HCT116 (cell line): Measurements from ENCODE around the gene ACCSL. TPM values are rescaled to one million over a fixed set of nuclear protein-coding genes. Genes with fewer than 3 reads are reported as not detected.
A peak's percentile ranks its signal among the peaks of the same experiment; 100 is the strongest.

ENCODE experiments used
- ATAC-seq: fragments of 200-7000 bp; cut with Tn5 transposase; 2 replicates; pipeline ENCODE4 v1.9.1; 2020; ENCODE audit warnings: mild to moderate bottlenecking, moderate library complexity
- BruUV-seq: library from RNA; stranded (reverse); fragments of 400-500 nt; replicated peaks from 2 replicates; lab custom pipeline; 2021; lab: Mats Ljungman, UMichigan
- CTCF ChIA-PET: fragments of 300-600 bp; sonication (Branson Sonifier 250); formaldehyde crosslinking; loops from one replicate; lab custom pipeline; 2021; ENCODE audit warnings: antibody characterized with exemption; lab: Charles Lee
- POLR2A ChIA-PET: fragments of 300-600, 350-600 bp; sonication (Branson Sonifier 250); formaldehyde crosslinking; loops from one replicate; lab custom pipeline; 2021; ENCODE audit warnings: antibody characterized with exemption; lab: Charles Lee
- RAD21 ChIA-PET, 2 experiments: fragments of 300-600 bp; sonication (Branson Sonifier 250); formaldehyde crosslinking; loops; one replicate each; lab custom pipeline; 2023; ENCODE audit warnings: low total read pairs in 2 of 2; ENCODE audit not compliant: uncharacterized antibody in 2 of 2, unreplicated experiment in 2 of 2, low non-redundant PET in 1 of 2; lab: Charles Lee
- DNase-seq: peaks from one replicate; pipeline ENCODE4 v3.0.0-alpha.2; 2010; ENCODE audit warnings: low read depth, low spot score
- H2AFZ ChIP-seq: fragments of 200-600 bp; shearing (Covaris generic), sonication (generic); 2 replicates; pipeline ENCODE4 v1.6.1; 2017; ENCODE audit warnings: low read depth, mixed run types, mixed read lengths, antibody characterized with exemption, low read length; ENCODE audit not compliant: poor library complexity, severe bottlenecking
- H3K27ac ChIP-seq: 2 replicates; pipeline ENCODE4 v1.5.1; 2012; ENCODE audit warnings: low read depth, low read length
- H3K27me3 ChIP-seq: fragments of 200-600 bp; sonication (generic); 2 replicates; pipeline ENCODE4 v1.6.1; 2016; ENCODE audit warnings: mixed run types, low read length, mixed read lengths; ENCODE audit not compliant: insufficient read depth
- H3K36me3 ChIP-seq, 2 experiments: fragments of 200-500 bp in 1 of 2; fragments of 200-600 bp in 1 of 2; sonication (Bioruptor generic) in 1 of 2; sonication (generic) in 1 of 2; 2 replicates each; pipeline versions ENCODE4 v1.5.1 to v1.6.1; 2014 to 2016; ENCODE audit warnings: low read length in 2 of 2, inconsistent platforms in 1 of 2, mixed read lengths in 1 of 2, mixed run types in 1 of 2; ENCODE audit not compliant: insufficient read depth in 2 of 2, control insufficient read depth in 1 of 2
- H3K4me1 ChIP-seq, 2 experiments: fragments of 200-600 bp in 1 of 2; sonication (generic) in 1 of 2; 2 replicates each; pipeline versions ENCODE4 v1.5.1 to v1.6.1; 2012 to 2017; ENCODE audit warnings: low read length in 2 of 2, inconsistent platforms in 1 of 2, mild to moderate bottlenecking in 1 of 2, mixed read lengths in 1 of 2, mixed run types in 1 of 2, moderate library complexity in 1 of 2; ENCODE audit not compliant: insufficient read depth in 2 of 2, control insufficient read depth in 1 of 2
- H3K4me2 ChIP-seq: fragments of 200-600 bp; sonication (generic); 2 replicates; pipeline ENCODE4 v1.6.1; 2017; ENCODE audit warnings: mixed run types, low read length, mixed read lengths
- H3K4me3 ChIP-seq, 2 experiments: fragments of 200-600 bp in 1 of 2; sonication (generic) in 1 of 2; replicated peaks in 1 of 2; 2 replicates each; pipeline ENCODE4 v1.5.1; 2011 to 2016; ENCODE audit warnings: low read length in 2 of 2, control low read depth in 1 of 2, low read depth in 1 of 2, mild to moderate bottlenecking in 1 of 2, mixed read lengths in 1 of 2, mixed run types in 1 of 2
- H3K79me2 ChIP-seq: fragments of 200-600 bp; sonication (generic); 2 replicates; pipeline ENCODE4 v1.6.1; 2017; ENCODE audit warnings: mild to moderate bottlenecking, mixed run types, low read length, moderate library complexity, mixed read lengths; ENCODE audit not compliant: insufficient read depth
- H3K9ac ChIP-seq: fragments of 200-600 bp; sonication (generic); 2 replicates; pipeline ENCODE4 v1.6.1; 2016; ENCODE audit warnings: low read length, mixed read lengths
- H3K9me2 ChIP-seq: fragments of 200-600 bp; sonication (generic), shearing (Covaris generic); 2 replicates; pipeline ENCODE4 v1.6.1; 2017; ENCODE audit warnings: mixed run types, mild to moderate bottlenecking, moderate library complexity; ENCODE audit not compliant: insufficient read depth
- H3K9me3 ChIP-seq, 2 experiments: fragments of 200-500 bp in 1 of 2; fragments of 200-600 bp in 1 of 2; sonication (Bioruptor generic) in 1 of 2; sonication (generic) in 1 of 2; 2 replicates each; pipeline ENCODE4 v1.6.1; 2014 to 2017; ENCODE audit warnings: low read length in 2 of 2, mixed read lengths in 2 of 2, inconsistent platforms in 1 of 2, low read depth in 1 of 2, mild to moderate bottlenecking in 1 of 2, mixed run types in 1 of 2, moderate library complexity in 1 of 2; ENCODE audit not compliant: control insufficient read depth in 1 of 2, insufficient read depth in 1 of 2
- H4K20me1 ChIP-seq: fragments of 200-600 bp; sonication (generic), shearing (Covaris generic); 2 replicates; pipeline ENCODE4 v1.6.1; 2017; ENCODE audit warnings: mixed run types, mild to moderate bottlenecking, moderate library complexity; ENCODE audit not compliant: insufficient read depth
- CBX3 ChIP-seq: IDR thresholded peaks from 2 replicates; pipeline ENCODE4 v1.6.1; 2012; ENCODE audit warnings: low read depth
- CEBPB ChIP-seq: IDR thresholded peaks from 2 replicates; pipeline ENCODE4 v1.6.1; 2012; ENCODE audit warnings: low read depth
- EGR1 ChIP-seq: IDR thresholded peaks from 2 replicates; pipeline ENCODE4 v1.6.1; 2012; ENCODE audit warnings: low read depth
- ELF1 ChIP-seq: IDR thresholded peaks from 2 replicates; pipeline ENCODE4 v1.6.1; 2012; ENCODE audit warnings: low read depth, borderline replicate concordance
- EZH2 ChIP-seq: fragments of 200-600 bp; sonication (generic); IDR thresholded peaks from 2 replicates; pipeline ENCODE4 v1.6.1; 2017; ENCODE audit warnings: antibody characterized with exemption, mixed run types
- EZH2phosphoT487 ChIP-seq: fragments of 200-600 bp; IDR thresholded peaks from 2 replicates; pipeline ENCODE4 v1.6.1; 2018; ENCODE audit warnings: antibody characterized with exemption, borderline replicate concordance
- JUND ChIP-seq: IDR thresholded peaks from 2 replicates; pipeline ENCODE4 v1.6.1; 2012
- POLR2AphosphoS5 ChIP-seq: IDR thresholded peaks from 2 replicates; pipeline ENCODE4 v1.6.1; 2011; ENCODE audit warnings: mild to moderate bottlenecking, low read depth, low read length, moderate library complexity
- RAD21 ChIP-seq: IDR thresholded peaks from 2 replicates; pipeline ENCODE4 v1.6.1; 2012; ENCODE audit warnings: low read depth, mild to moderate bottlenecking
- SIN3A ChIP-seq: IDR thresholded peaks from 2 replicates; pipeline ENCODE4 v1.6.1; 2012; ENCODE audit warnings: low read depth
- SP1 ChIP-seq: IDR thresholded peaks from 2 replicates; pipeline ENCODE4 v1.6.1; 2012; ENCODE audit warnings: low read depth
- YY1 ChIP-seq: IDR thresholded peaks from 2 replicates; pipeline ENCODE4 v1.6.1; 2011; ENCODE audit warnings: low read length, low read depth, moderate library complexity, mild to moderate bottlenecking; ENCODE audit not compliant: insufficient replicate concordance; ENCODE audit errors: extremely low read depth
- ZFX ChIP-seq: fragments of 450-650 bp; IDR thresholded peaks from 2 replicates; pipeline ENCODE4 v1.6.1; 2017
- intact Hi-C: fragments of 100-400 bp; cut with micrococcal nuclease; formaldehyde crosslinking; loops from 2 replicates; pipeline ENCODE4 v1.10.0; 2022
- total RNA-seq: library from RNA; stranded (reverse); gene quantifications from one replicate; pipeline ENCODE4 v1.2.1, GENCODE V29; 2021; ENCODE audit not compliant: unreplicated experiment
- TF ChIP-seq, protein P1 (sequence below): IDR thresholded peaks from 2 replicates; pipeline ENCODE4 v1.6.1; 2012
- TF ChIP-seq, protein P2 (sequence below): IDR thresholded peaks from 2 replicates; pipeline ENCODE4 v1.6.1; 2012
- TF ChIP-seq, protein P3 (sequence below), 3 experiments: fragments of 200-600 bp in 1 of 3; sonication (generic) in 1 of 3; IDR thresholded peaks in 2 of 3; conservative IDR thresholded peaks in 1 of 3; 2 replicates each; pipeline ENCODE4 v1.5.1; 2012 to 2017; ENCODE audit warnings: low read depth in 2 of 3, low read length in 2 of 3, antibody characterized with exemption in 1 of 3, borderline replicate concordance in 1 of 3, control low read depth in 1 of 3, mild to moderate bottlenecking in 1 of 3, mixed read lengths in 1 of 3, mixed run types in 1 of 3, moderate library complexity in 1 of 3; ENCODE audit not compliant: insufficient read depth in 1 of 3
- TF ChIP-seq, protein P4 (sequence below): IDR thresholded peaks from 2 replicates; pipeline ENCODE4 v1.6.1; 2012; ENCODE audit warnings: low read depth

Gene ACCSL
- total RNA-seq, 1 experiment from 2014 or later = not detected

DNA sequence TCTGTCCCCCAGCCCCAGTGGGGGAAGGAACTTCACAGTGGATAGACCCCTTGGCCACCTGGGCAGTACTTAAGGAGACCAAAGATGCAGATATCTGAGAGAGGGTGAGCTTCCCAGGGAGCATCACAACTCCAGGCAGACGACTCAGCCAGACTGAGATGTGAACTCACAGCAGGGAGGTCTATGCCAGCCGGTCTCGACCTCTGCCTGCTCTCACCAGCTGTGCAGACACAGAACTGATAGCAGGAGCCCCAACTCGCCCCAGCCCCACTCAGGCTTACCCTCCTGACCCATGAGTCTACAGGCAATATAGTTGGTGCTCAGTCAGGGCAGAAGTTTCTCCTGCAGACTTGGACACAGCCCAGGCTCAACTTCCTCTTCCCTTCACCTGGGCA lies 29.7 kb upstream of the ACCSL start:
- no peak overlapping the region for H3K9ac ChIP-seq
- H3K9me3 ChIP-seq = no peaks in the 10 kb centered on the region
- RAD21 ChIA-PET = interaction anchor here in 1 of 2 experiments (0.6 kb wide), 1 partner anchor 29 kb away, joined by 3 read pairs; no protein-coding TSS in a partner anchor
- H3K36me3 ChIP-seq = no peaks in the 10 kb centered on the region
- no TSS peak for BruUV-seq
- H2AFZ ChIP-seq = no peak overlapping the region
- ATAC-seq (peak; percentile 27; the same call in 1 of the 2 replicates), DNase-seq (no peak)
- no peak overlapping the region for H3K4me3 ChIP-seq
- H3K27me3 ChIP-seq = no peaks in the 10 kb centered on the region
- CTCF ChIA-PET = no interaction called here
- no peaks in the 10 kb centered on the region for H3K9me2 ChIP-seq
- no peak overlapping the region for H3K27ac ChIP-seq
- POLR2A ChIA-PET = no interaction called here
- TF ChIP-seq SP1 = no peak
- TF ChIP-seq, protein P1, sequence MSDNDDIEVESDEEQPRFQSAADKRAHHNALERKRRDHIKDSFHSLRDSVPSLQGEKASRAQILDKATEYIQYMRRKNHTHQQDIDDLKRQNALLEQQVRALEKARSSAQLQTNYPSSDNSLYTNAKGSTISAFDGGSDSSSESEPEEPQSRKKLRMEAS = no peak
- TF ChIP-seq CBX3 = no peak
- no peak for TF ChIP-seq POLR2AphosphoS5
- no peak for TF ChIP-seq JUND
- TF ChIP-seq EZH2 = no peak
- TF ChIP-seq, protein P2, sequence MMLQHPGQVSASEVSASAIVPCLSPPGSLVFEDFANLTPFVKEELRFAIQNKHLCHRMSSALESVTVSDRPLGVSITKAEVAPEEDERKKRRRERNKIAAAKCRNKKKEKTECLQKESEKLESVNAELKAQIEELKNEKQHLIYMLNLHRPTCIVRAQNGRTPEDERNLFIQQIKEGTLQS = no peak
- TF ChIP-seq ELF1 = no peak
- TF ChIP-seq, protein P3, sequence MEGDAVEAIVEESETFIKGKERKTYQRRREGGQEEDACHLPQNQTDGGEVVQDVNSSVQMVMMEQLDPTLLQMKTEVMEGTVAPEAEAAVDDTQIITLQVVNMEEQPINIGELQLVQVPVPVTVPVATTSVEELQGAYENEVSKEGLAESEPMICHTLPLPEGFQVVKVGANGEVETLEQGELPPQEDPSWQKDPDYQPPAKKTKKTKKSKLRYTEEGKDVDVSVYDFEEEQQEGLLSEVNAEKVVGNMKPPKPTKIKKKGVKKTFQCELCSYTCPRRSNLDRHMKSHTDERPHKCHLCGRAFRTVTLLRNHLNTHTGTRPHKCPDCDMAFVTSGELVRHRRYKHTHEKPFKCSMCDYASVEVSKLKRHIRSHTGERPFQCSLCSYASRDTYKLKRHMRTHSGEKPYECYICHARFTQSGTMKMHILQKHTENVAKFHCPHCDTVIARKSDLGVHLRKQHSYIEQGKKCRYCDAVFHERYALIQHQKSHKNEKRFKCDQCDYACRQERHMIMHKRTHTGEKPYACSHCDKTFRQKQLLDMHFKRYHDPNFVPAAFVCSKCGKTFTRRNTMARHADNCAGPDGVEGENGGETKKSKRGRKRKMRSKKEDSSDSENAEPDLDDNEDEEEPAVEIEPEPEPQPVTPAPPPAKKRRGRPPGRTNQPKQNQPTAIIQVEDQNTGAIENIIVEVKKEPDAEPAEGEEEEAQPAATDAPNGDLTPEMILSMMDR (IDR thresholded peaks at IDR 0.05 in 2 of 3, conservative IDR thresholded peaks at IDR 0.05 in 1 of 3; ENCODE audit: borderline replicate concordance in 1 of 3, insufficient read depth in 1 of 3, low read depth in 2 of 3, low read length in 2 of 3) = no peak
- no peak for TF ChIP-seq YY1
- no peak for TF ChIP-seq ZFX
- TF ChIP-seq, protein P4, sequence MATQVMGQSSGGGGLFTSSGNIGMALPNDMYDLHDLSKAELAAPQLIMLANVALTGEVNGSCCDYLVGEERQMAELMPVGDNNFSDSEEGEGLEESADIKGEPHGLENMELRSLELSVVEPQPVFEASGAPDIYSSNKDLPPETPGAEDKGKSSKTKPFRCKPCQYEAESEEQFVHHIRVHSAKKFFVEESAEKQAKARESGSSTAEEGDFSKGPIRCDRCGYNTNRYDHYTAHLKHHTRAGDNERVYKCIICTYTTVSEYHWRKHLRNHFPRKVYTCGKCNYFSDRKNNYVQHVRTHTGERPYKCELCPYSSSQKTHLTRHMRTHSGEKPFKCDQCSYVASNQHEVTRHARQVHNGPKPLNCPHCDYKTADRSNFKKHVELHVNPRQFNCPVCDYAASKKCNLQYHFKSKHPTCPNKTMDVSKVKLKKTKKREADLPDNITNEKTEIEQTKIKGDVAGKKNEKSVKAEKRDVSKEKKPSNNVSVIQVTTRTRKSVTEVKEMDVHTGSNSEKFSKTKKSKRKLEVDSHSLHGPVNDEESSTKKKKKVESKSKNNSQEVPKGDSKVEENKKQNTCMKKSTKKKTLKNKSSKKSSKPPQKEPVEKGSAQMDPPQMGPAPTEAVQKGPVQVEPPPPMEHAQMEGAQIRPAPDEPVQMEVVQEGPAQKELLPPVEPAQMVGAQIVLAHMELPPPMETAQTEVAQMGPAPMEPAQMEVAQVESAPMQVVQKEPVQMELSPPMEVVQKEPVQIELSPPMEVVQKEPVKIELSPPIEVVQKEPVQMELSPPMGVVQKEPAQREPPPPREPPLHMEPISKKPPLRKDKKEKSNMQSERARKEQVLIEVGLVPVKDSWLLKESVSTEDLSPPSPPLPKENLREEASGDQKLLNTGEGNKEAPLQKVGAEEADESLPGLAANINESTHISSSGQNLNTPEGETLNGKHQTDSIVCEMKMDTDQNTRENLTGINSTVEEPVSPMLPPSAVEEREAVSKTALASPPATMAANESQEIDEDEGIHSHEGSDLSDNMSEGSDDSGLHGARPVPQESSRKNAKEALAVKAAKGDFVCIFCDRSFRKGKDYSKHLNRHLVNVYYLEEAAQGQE = no peak
- TF ChIP-seq CEBPB = no peak
- TF ChIP-seq RAD21 = no peak
- no peak for TF ChIP-seq EZH2phosphoT487
- no peak for TF ChIP-seq EGR1
- TF ChIP-seq SIN3A = no peak
- H3K4me1 ChIP-seq = peaks cover 9 to 16% of the 10 kb centered on the region in 2 experiments
- no peaks in the 10 kb centered on the region for H4K20me1 ChIP-seq
- no peaks in the 10 kb centered on the region for H3K79me2 ChIP-seq
- intact Hi-C loops = no loop called here
- no peak overlapping the region for H3K4me2 ChIP-seq
